HCT116 (cell line): ENCODE data around the gene GRM6. TPM values are rescaled to one million over a fixed set of nuclear protein-coding genes. Genes with fewer than 3 reads are reported as not detected.

ENCODE experiments used
- ATAC-seq: fragments of 200-7000 bp; cut with Tn5 transposase; 2 replicates; pipeline ENCODE4 v1.9.1; 2020; ENCODE audit warnings: mild to moderate bottlenecking, moderate library complexity
- BruUV-seq: library from RNA; stranded (reverse); fragments of 400-500 nt; replicated peaks from 2 replicates; lab custom pipeline; 2021; lab: Mats Ljungman, UMichigan
- CTCF ChIA-PET: fragments of 300-600 bp; sonication (Branson Sonifier 250); formaldehyde crosslinking; loops from one replicate; lab custom pipeline; 2021; ENCODE audit warnings: antibody characterized with exemption; lab: Charles Lee
- POLR2A ChIA-PET: fragments of 300-600, 350-600 bp; sonication (Branson Sonifier 250); formaldehyde crosslinking; loops from one replicate; lab custom pipeline; 2021; ENCODE audit warnings: antibody characterized with exemption; lab: Charles Lee
- RAD21 ChIA-PET, 2 experiments: fragments of 300-600 bp; sonication (Branson Sonifier 250); formaldehyde crosslinking; loops; one replicate each; lab custom pipeline; 2023; ENCODE audit warnings: low total read pairs in 2 of 2; ENCODE audit not compliant: uncharacterized antibody in 2 of 2, unreplicated experiment in 2 of 2, low non-redundant PET in 1 of 2; lab: Charles Lee
- DNase-seq: peaks from one replicate; pipeline ENCODE4 v3.0.0-alpha.2; 2010; ENCODE audit warnings: low read depth, low spot score
- H2AFZ ChIP-seq: fragments of 200-600 bp; shearing (Covaris generic), sonication (generic); 2 replicates; pipeline ENCODE4 v1.6.1; 2017; ENCODE audit warnings: low read depth, mixed run types, mixed read lengths, antibody characterized with exemption, low read length; ENCODE audit not compliant: poor library complexity, severe bottlenecking
- H3K27ac ChIP-seq: 2 replicates; pipeline ENCODE4 v1.5.1; 2012; ENCODE audit warnings: low read depth, low read length
- H3K27me3 ChIP-seq: fragments of 200-600 bp; sonication (generic); 2 replicates; pipeline ENCODE4 v1.6.1; 2016; ENCODE audit warnings: mixed run types, low read length, mixed read lengths; ENCODE audit not compliant: insufficient read depth
- H3K36me3 ChIP-seq, 2 experiments: fragments of 200-500 bp in 1 of 2; fragments of 200-600 bp in 1 of 2; sonication (Bioruptor generic) in 1 of 2; sonication (generic) in 1 of 2; 2 replicates each; pipeline versions ENCODE4 v1.5.1 to v1.6.1; 2014 to 2016; ENCODE audit warnings: low read length in 2 of 2, inconsistent platforms in 1 of 2, mixed read lengths in 1 of 2, mixed run types in 1 of 2; ENCODE audit not compliant: insufficient read depth in 2 of 2, control insufficient read depth in 1 of 2
- H3K4me1 ChIP-seq, 2 experiments: fragments of 200-600 bp in 1 of 2; sonication (generic) in 1 of 2; 2 replicates each; pipeline versions ENCODE4 v1.5.1 to v1.6.1; 2012 to 2017; ENCODE audit warnings: low read length in 2 of 2, inconsistent platforms in 1 of 2, mild to moderate bottlenecking in 1 of 2, mixed read lengths in 1 of 2, mixed run types in 1 of 2, moderate library complexity in 1 of 2; ENCODE audit not compliant: insufficient read depth in 2 of 2, control insufficient read depth in 1 of 2
- H3K4me2 ChIP-seq: fragments of 200-600 bp; sonication (generic); 2 replicates; pipeline ENCODE4 v1.6.1; 2017; ENCODE audit warnings: mixed run types, low read length, mixed read lengths
- H3K4me3 ChIP-seq, 2 experiments: fragments of 200-600 bp in 1 of 2; sonication (generic) in 1 of 2; replicated peaks in 1 of 2; 2 replicates each; pipeline ENCODE4 v1.5.1; 2011 to 2016; ENCODE audit warnings: low read length in 2 of 2, control low read depth in 1 of 2, low read depth in 1 of 2, mild to moderate bottlenecking in 1 of 2, mixed read lengths in 1 of 2, mixed run types in 1 of 2
- H3K79me2 ChIP-seq: fragments of 200-600 bp; sonication (generic); 2 replicates; pipeline ENCODE4 v1.6.1; 2017; ENCODE audit warnings: mild to moderate bottlenecking, mixed run types, low read length, moderate library complexity, mixed read lengths; ENCODE audit not compliant: insufficient read depth
- H3K9ac ChIP-seq: fragments of 200-600 bp; sonication (generic); 2 replicates; pipeline ENCODE4 v1.6.1; 2016; ENCODE audit warnings: low read length, mixed read lengths
- H3K9me2 ChIP-seq: fragments of 200-600 bp; sonication (generic), shearing (Covaris generic); 2 replicates; pipeline ENCODE4 v1.6.1; 2017; ENCODE audit warnings: mixed run types, mild to moderate bottlenecking, moderate library complexity; ENCODE audit not compliant: insufficient read depth
- H3K9me3 ChIP-seq, 2 experiments: fragments of 200-500 bp in 1 of 2; fragments of 200-600 bp in 1 of 2; sonication (Bioruptor generic) in 1 of 2; sonication (generic) in 1 of 2; 2 replicates each; pipeline ENCODE4 v1.6.1; 2014 to 2017; ENCODE audit warnings: low read length in 2 of 2, mixed read lengths in 2 of 2, inconsistent platforms in 1 of 2, low read depth in 1 of 2, mild to moderate bottlenecking in 1 of 2, mixed run types in 1 of 2, moderate library complexity in 1 of 2; ENCODE audit not compliant: control insufficient read depth in 1 of 2, insufficient read depth in 1 of 2
- H4K20me1 ChIP-seq: fragments of 200-600 bp; sonication (generic), shearing (Covaris generic); 2 replicates; pipeline ENCODE4 v1.6.1; 2017; ENCODE audit warnings: mixed run types, mild to moderate bottlenecking, moderate library complexity; ENCODE audit not compliant: insufficient read depth
- TCF7L2 ChIP-seq: IDR thresholded peaks from 2 replicates; pipeline ENCODE4 v1.7.0; 2011; ENCODE audit warnings: borderline replicate concordance, inconsistent platforms; ENCODE audit not compliant: insufficient read depth, insufficient read length; ENCODE audit errors: extremely low read depth
- ZNF274 ChIP-seq: fragments of 200-500 bp; sonication (Bioruptor generic); IDR thresholded peaks from 2 replicates; pipeline ENCODE4 v1.6.1; 2014; ENCODE audit warnings: mild to moderate bottlenecking, low read depth, low read length, inconsistent platforms
- intact Hi-C: fragments of 100-400 bp; cut with micrococcal nuclease; formaldehyde crosslinking; loops from 2 replicates; pipeline ENCODE4 v1.10.0; 2022
- total RNA-seq: library from RNA; stranded (reverse); gene quantifications from one replicate; pipeline ENCODE4 v1.2.1, GENCODE V29; 2021; ENCODE audit not compliant: unreplicated experiment

Gene GRM6
- total RNA-seq, 1 experiment from 2014 or later: not detected

- Histone ChIP-seq H3K27ac (no peak overlapping the region), H3K9me2 (no peaks in the 10 kb centered on the region), H3K27me3 (no peaks in the 10 kb centered on the region), H3K36me3 (no peaks in the 10 kb centered on the region), H2AFZ (no peak overlapping the region), H3K4me3 (no peak overlapping the region), H3K4me2 (no peak overlapping the region), H3K79me2 (no peaks in the 10 kb centered on the region), H3K4me1 (no peaks in the 10 kb centered on the region), H4K20me1 (no peaks in the 10 kb centered on the region), H3K9me3 (peaks cover 39 to 45% of the 10 kb centered on the region in 2 experiments; a peak in 2 of 4 replicates), H3K9ac (no peak overlapping the region)
- DNase-seq: no peak
- ChIA-PET POLR2A (no interaction called here), RAD21 (no interaction called here), CTCF (no interaction called here)
- intact Hi-C loops: no loop called here
- no peak for ATAC-seq
- TF ChIP-seq ZNF274 (peak; percentile 97), TCF7L2 (no peak)
- BruUV-seq: no TSS peak
Observed at GRCh38 chr5:178931846-178932760, 63.0 kb downstream of the GRM6 start.

Other genes starting within 250 kb of the GRM6 start
- gene ZNF354B, start 135.4 kb downstream of the GRM6 start, total RNA-seq: 11.6 TPM
- 0.57 TPM for gene ZFP2, start 99.4 kb downstream of the GRM6 start, total RNA-seq
- gene ZNF454, start 54.1 kb downstream of the GRM6 start, total RNA-seq: 0.61 TPM
- gene ZNF879, start 28.5 kb upstream of the GRM6 start, total RNA-seq: not detected
- 0.07 TPM for gene ZNF354C, start 65.1 kb upstream of the GRM6 start, total RNA-seq